ENCODE measurements around the gene RNF215.

RNF215 gene

GRCh38 chr22:30332551-30332950, 54.7 kb downstream of the RNF215 start:
- DNase-seq (ENCODE audit: low read depth): no peak

Measured in T follicular helper cell (primary cell).